Measurements from ENCODE around the gene GCLC.

DNA sequence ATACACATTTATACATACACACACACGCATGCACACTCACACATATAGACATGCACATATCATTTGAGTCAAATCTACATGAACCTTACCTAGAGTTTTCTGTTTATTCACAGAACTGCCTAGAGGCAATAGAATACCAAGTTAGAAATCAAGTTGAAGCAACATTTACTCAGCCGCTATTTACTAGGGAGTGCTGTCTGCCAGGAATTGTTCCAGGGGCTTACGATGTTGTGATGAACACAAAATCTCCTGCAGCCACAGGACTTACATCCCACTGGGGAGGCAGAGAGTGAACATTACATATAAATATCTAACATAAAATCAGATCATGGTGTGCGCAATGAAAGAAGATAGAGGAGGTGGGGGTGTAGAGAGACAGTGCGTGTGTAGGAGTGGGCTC is 80.4 kb downstream of the GCLC start:
- TF ChIP-seq, protein P1, sequence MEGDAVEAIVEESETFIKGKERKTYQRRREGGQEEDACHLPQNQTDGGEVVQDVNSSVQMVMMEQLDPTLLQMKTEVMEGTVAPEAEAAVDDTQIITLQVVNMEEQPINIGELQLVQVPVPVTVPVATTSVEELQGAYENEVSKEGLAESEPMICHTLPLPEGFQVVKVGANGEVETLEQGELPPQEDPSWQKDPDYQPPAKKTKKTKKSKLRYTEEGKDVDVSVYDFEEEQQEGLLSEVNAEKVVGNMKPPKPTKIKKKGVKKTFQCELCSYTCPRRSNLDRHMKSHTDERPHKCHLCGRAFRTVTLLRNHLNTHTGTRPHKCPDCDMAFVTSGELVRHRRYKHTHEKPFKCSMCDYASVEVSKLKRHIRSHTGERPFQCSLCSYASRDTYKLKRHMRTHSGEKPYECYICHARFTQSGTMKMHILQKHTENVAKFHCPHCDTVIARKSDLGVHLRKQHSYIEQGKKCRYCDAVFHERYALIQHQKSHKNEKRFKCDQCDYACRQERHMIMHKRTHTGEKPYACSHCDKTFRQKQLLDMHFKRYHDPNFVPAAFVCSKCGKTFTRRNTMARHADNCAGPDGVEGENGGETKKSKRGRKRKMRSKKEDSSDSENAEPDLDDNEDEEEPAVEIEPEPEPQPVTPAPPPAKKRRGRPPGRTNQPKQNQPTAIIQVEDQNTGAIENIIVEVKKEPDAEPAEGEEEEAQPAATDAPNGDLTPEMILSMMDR (IDR thresholded peaks at IDR 0.05; ENCODE audit: insufficient read depth, low read length, poor library complexity, severe bottlenecking) = no peak
- no peak for TF ChIP-seq EZH2phosphoT487 (conservative IDR thresholded peaks at IDR 0.05; ENCODE audit: low read length)
